K562 (cell line): Measurements from ENCODE around the gene PLOD1.

ENCODE experiments used
- BRF1 ChIP-seq: IDR thresholded peaks from 3 replicates; pipeline ENCODE4 v1.6.1; 2011; ENCODE audit warnings: borderline replicate concordance, mild to moderate bottlenecking; ENCODE audit not compliant: insufficient read length; ENCODE audit errors: extremely low read depth
- DNMT1 ChIP-seq: fragments of 450-650 bp; IDR thresholded peaks from 2 replicates; pipeline ENCODE4 v1.6.1; 2016; ENCODE audit warnings: antibody characterized with exemption, mild to moderate bottlenecking
- POLR2A ChIP-seq: fragments of 450-650 bp; conservative IDR thresholded peaks from 2 replicates; pipeline ENCODE4 v1.6.1; 2016
- POLR2AphosphoS5 ChIP-seq: IDR thresholded peaks from 2 replicates; pipeline ENCODE4 v1.6.1; 2011; ENCODE audit warnings: mild to moderate bottlenecking, low read depth, low read length, moderate library complexity; ENCODE audit not compliant: control insufficient read depth, insufficient read depth
- RAD21 ChIP-seq, 2 experiments: fragments of 250-450 bp in 1 of 2; fragments of 450-650 bp in 1 of 2; sonication (Bioruptor Pico) in 1 of 2; formaldehyde crosslinking in 1 of 2; IDR thresholded peaks in 1 of 2; conservative IDR thresholded peaks in 1 of 2; 2 replicates each; pipeline versions ENCODE4 v1.4.0 to v1.8.0; 2020 to 2022; ENCODE audit warnings: mild to moderate bottlenecking in 2 of 2, moderate library complexity in 1 of 2
- RFX5 ChIP-seq: IDR thresholded peaks from 2 replicates; pipeline ENCODE4 v1.6.1; 2011; ENCODE audit warnings: low read depth, mild to moderate bottlenecking, improper control_type of control experiment, low read length
- TCF7L2 ChIP-seq: fragments of 150-350 bp; IDR thresholded peaks from 2 replicates; pipeline ENCODE4 v1.6.1; 2016; ENCODE audit warnings: low read depth, mild to moderate bottlenecking, low read length, moderate library complexity
- ZBTB17 ChIP-seq: fragments of 450-650 bp; formaldehyde crosslinking; IDR thresholded peaks from 2 replicates; pipeline ENCODE4 v1.4.0; 2020; ENCODE audit warnings: mild to moderate bottlenecking

DNA sequence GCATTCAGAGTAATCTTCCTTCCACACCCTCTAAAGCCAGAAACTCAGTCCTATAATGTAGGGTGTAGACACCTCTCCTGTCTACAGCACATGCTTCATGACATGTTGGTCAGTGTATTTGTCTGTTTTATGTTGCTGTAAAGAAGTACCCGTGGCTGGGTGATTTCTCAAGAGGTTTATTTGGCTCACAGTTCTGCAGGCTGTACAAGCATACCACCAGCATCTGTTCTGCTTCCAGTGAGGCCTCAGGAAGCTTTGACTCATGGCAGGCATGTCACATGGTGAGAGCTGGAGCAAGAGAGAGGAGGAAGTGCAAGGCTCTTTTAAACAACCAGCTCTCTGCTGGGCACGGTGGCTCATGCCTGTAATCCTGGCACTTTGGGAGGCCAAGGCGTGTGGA is 12.1 kb downstream of the PLOD1 start:
- TF ChIP-seq ZBTB17 (CRISPR knock-in tag) (0 out of 2 replicates have a peak, but pooled peaks have one; percentile 1), RAD21 (CRISPR knock-in tag; conservative IDR thresholded peaks at IDR 0.05 in 1 of 2, IDR thresholded peaks at IDR 0.05 in 1 of 2) (no peak), POLR2A (no peak), DNMT1 (no peak), TCF7L2 (no peak), RFX5 (no peak), BRF1 (no peak), POLR2AphosphoS5 (no peak)
